Measurements from ENCODE around the gene HMGN1.
"Not testable (repeated sequence)": the region's sequence is repeated elsewhere in the genome, so short reads cannot be mapped to it uniquely, and the experiment has no call there.

DNA sequence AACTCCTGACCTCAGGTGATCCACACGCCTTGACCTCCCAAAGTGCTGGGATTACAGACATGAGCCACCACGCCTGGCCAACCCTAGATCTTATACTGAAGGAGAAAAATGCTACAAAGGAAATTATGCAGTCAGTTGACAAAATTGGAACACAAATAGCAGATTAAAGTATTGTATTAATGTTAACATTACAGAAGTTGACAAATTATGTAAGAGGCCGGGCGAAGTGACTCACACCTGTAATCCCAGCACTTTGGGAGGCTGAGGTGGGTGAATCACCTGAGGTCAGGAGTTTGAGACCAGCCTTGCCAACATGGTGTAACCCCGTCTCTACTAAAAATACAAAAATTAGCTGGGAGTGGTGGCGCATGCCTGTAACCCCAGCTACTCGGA, 21.0 kb upstream of the HMGN1 start:
- TF ChIP-seq, protein P1, sequence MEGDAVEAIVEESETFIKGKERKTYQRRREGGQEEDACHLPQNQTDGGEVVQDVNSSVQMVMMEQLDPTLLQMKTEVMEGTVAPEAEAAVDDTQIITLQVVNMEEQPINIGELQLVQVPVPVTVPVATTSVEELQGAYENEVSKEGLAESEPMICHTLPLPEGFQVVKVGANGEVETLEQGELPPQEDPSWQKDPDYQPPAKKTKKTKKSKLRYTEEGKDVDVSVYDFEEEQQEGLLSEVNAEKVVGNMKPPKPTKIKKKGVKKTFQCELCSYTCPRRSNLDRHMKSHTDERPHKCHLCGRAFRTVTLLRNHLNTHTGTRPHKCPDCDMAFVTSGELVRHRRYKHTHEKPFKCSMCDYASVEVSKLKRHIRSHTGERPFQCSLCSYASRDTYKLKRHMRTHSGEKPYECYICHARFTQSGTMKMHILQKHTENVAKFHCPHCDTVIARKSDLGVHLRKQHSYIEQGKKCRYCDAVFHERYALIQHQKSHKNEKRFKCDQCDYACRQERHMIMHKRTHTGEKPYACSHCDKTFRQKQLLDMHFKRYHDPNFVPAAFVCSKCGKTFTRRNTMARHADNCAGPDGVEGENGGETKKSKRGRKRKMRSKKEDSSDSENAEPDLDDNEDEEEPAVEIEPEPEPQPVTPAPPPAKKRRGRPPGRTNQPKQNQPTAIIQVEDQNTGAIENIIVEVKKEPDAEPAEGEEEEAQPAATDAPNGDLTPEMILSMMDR (IDR thresholded peaks at IDR 0.05; ENCODE audit: low read depth, low read length): not testable (repeated sequence)
- not testable (repeated sequence) for TF ChIP-seq POLR2A (IDR thresholded peaks at IDR 0.05; ENCODE audit: extremely low read depth, insufficient read length)
